K562 (cell line): ENCODE measurements around the gene CNTRL. TPM values are rescaled to one million over a fixed set of nuclear protein-coding genes. Genes with fewer than 3 reads are reported as not detected.
A peak's percentile ranks its signal among the peaks of the same experiment; 100 is the strongest.

Experiments used
- BACH1 ChIP-seq: fragments of 200-800 bp; sonication (Bioruptor generic); IDR thresholded peaks from 2 replicates; pipeline ENCODE4 v1.6.1; 2016; ENCODE audit warnings: missing genetic modification characterization, missing compliant biosample characterization
- BHLHE40 ChIP-seq: IDR thresholded peaks from 2 replicates; pipeline ENCODE4 v1.6.1; 2011; ENCODE audit warnings: low read length, improper control_type of control experiment
- CTBP1 ChIP-seq: fragments of 450-650 bp; IDR thresholded peaks from 2 replicates; pipeline ENCODE4 v1.6.1; 2016; ENCODE audit warnings: borderline replicate concordance
- DMBX1 ChIP-seq: fragments of 250-450 bp; sonication (Bioruptor Pico); IDR thresholded peaks from 2 replicates; pipeline ENCODE4 v1.8.0; 2022; ENCODE audit warnings: inconsistent platforms, mild to moderate bottlenecking, moderate library complexity, borderline replicate concordance
- KAT8 ChIP-seq: fragments of 450-650 bp; IDR thresholded peaks from 2 replicates; pipeline ENCODE4 v1.6.1; 2016; ENCODE audit warnings: low read depth, mild to moderate bottlenecking
- KLF13 ChIP-seq: fragments of 450-650 bp; IDR thresholded peaks from 2 replicates; pipeline ENCODE4 v1.6.1; 2016; ENCODE audit warnings: missing genetic modification characterization, low read depth, mild to moderate bottlenecking, missing compliant biosample characterization, moderate library complexity, borderline replicate concordance
- NFE2 ChIP-seq: IDR thresholded peaks from 2 replicates; pipeline ENCODE4 v1.6.1; 2014; ENCODE audit warnings: antibody characterized with exemption, low read depth
- NFIX ChIP-seq: fragments of 250-450 bp; sonication (Bioruptor Pico); IDR thresholded peaks from 2 replicates; pipeline ENCODE4 v1.4.0; 2020; ENCODE audit warnings: low read depth, mild to moderate bottlenecking, moderate library complexity
- NR1H2 ChIP-seq: sonication (generic); formaldehyde crosslinking; IDR thresholded peaks from 2 replicates; pipeline ENCODE4 v1.4.0; 2020; ENCODE audit warnings: mild to moderate bottlenecking, missing genetic modification reagents
- NR2C1 ChIP-seq, 2 experiments: fragments of 450-650 bp; IDR thresholded peaks; 2 replicates each; pipeline ENCODE4 v1.6.1; 2017; ENCODE audit warnings: mild to moderate bottlenecking in 2 of 2, antibody characterized with exemption in 1 of 2, inconsistent platforms in 1 of 2, missing compliant biosample characterization in 1 of 2, missing genetic modification characterization in 1 of 2
- NR2C2 ChIP-seq, 2 experiments: fragments of 200-800 bp in 1 of 2; sonication (Bioruptor generic) in 1 of 2; sonication (generic) in 1 of 2; formaldehyde crosslinking in 1 of 2; IDR thresholded peaks; 2 replicates each; pipeline versions ENCODE4 v1.6.1 to v1.8.0; 2016 to 2022; ENCODE audit warnings: mild to moderate bottlenecking in 1 of 2, missing compliant biosample characterization in 1 of 2, missing genetic modification characterization in 1 of 2, missing genetic modification reagents in 1 of 2
- NR4A1 ChIP-seq, 2 experiments: fragments of 250-450 bp in 1 of 2; fragments of 450-650 bp in 1 of 2; sonication (Bioruptor Pico) in 1 of 2; IDR thresholded peaks; 2 replicates each; pipeline versions ENCODE4 v1.4.0 to v1.6.1; 2016 to 2020; ENCODE audit warnings: mild to moderate bottlenecking in 2 of 2, missing compliant biosample characterization in 1 of 2, missing genetic modification characterization in 1 of 2, moderate library complexity in 1 of 2
- PTRF ChIP-seq: fragments of 450-650 bp; IDR thresholded peaks from 2 replicates; pipeline ENCODE4 v1.6.1; 2016; ENCODE audit warnings: mild to moderate bottlenecking, missing genetic modification characterization, missing compliant biosample characterization
- SRSF9 ChIP-seq: fragments of 200-400 bp; formaldehyde crosslinking; IDR thresholded peaks from 2 replicates; pipeline ENCODE4 v1.6.1; 2017; ENCODE audit warnings: low read depth, low read length, borderline replicate concordance
- ZNF175 ChIP-seq: fragments of 200-800 bp; sonication (Bioruptor generic); IDR thresholded peaks from 2 replicates; pipeline ENCODE4 v1.6.1; 2016; ENCODE audit warnings: low read depth, mild to moderate bottlenecking, missing genetic modification characterization, missing compliant biosample characterization
- ZNF354B ChIP-seq: fragments of 250-450 bp; sonication (Bioruptor Pico); IDR thresholded peaks from 2 replicates; pipeline ENCODE4 v1.4.0; 2020
- ZNF584 ChIP-seq: fragments of 200-800 bp; sonication (Bioruptor generic); IDR thresholded peaks from 2 replicates; pipeline ENCODE4 v1.6.1; 2016; ENCODE audit warnings: low read depth, mild to moderate bottlenecking, missing genetic modification characterization, missing compliant biosample characterization
- ZSCAN29 ChIP-seq: fragments of 450-650 bp; IDR thresholded peaks from 2 replicates; pipeline ENCODE4 v1.6.1; 2017
- polyA plus RNA-seq, 8 experiments: library from polyadenylated mRNA; depleted of rRNA in 4 of 8; stranded (reverse) in 5 of 8; unstranded in 3 of 8; fragments of >200 nt; fragmentation: Nextera tagmentation in 2 of 8; fragmentation: Illumina TruSeq in 1 of 8; extraction: Ambion mirVana in 2 of 8; extraction: Trizol in 1 of 8; gene quantifications; 2 replicates each; pipeline versions ENCODE4 v1.2.1 to v1.2.3, GENCODE V29; 2011 to 2014; ENCODE audit warnings: inconsistent platforms in 1 of 8, missing spikeins in 1 of 8
- total RNA-seq, 7 experiments: library from RNA; depleted of rRNA in 6 of 7; stranded (reverse); fragments of >200 nt in 6 of 7; fragmentation: Illumina TruSeq in 2 of 7; extraction: Trizol in 2 of 7; gene quantifications; 2 replicates each; pipeline versions ENCODE4 v1.2.1 to v1.2.3, GENCODE V29; 2011 to 2021; ENCODE audit warnings: low replicate concordance in 1 of 7
- TF ChIP-seq, protein P1 (sequence below): fragments of 250-450 bp; sonication (Bioruptor Pico); IDR thresholded peaks from 2 replicates; pipeline ENCODE4 v1.4.0; 2020; ENCODE audit warnings: mild to moderate bottlenecking, moderate library complexity
- TF ChIP-seq, protein P2 (sequence below): fragments of 250-450 bp; sonication (Bioruptor Pico); IDR thresholded peaks from 2 replicates; pipeline ENCODE4 v1.8.0; 2022; ENCODE audit warnings: moderate library complexity, mild to moderate bottlenecking, inconsistent platforms
- TF ChIP-seq, protein P3 (sequence below): fragments of 250-450 bp; sonication (Bioruptor Pico); IDR thresholded peaks from 2 replicates; pipeline ENCODE4 v1.8.0; 2021; ENCODE audit warnings: moderate library complexity, mild to moderate bottlenecking, inconsistent platforms
- TF ChIP-seq, protein P4 (sequence below): fragments of 250-450 bp; sonication (Bioruptor Pico); IDR thresholded peaks from 2 replicates; pipeline ENCODE4 v1.8.0; 2021; ENCODE audit warnings: moderate library complexity, mild to moderate bottlenecking, inconsistent platforms

The CNTRL gene
- total and polyA plus RNA-seq, 9 of the 15 experiments (the other 6 are each of a cell fraction or from before 2014, with no cell fraction given) = 9.2 to 28.9 (median 20.5) TPM

DNA sequence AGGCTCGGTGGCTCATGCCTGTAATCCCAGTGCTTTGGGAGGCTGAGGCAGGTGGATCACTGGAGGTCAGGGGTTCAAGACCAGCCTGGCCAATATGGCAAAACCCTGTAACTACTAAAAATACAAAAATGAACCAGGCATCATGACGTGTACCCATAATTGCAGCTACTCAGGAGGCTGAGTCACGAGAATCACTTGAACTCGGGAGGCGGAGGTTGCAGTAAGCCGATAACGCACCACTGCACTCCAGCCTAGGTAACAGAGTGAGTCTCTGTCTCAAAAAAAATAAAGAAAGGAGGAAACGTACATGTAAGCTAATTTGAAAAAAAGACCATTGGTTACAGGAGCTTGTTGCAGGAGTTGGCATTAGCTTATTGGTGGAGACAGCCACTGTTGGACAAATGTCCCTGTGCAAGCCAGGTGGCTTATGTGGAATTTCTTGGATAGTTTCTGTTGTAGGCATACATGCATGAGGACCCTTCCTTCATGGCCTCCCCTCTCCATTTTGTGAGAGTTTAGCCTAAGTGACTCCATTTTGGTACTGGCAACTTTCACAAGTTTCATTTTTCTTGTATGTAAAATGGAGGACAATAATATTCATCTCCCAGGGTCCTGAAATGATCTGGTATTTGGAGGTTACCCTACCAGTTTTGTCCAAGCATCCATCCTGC is 143.7 kb downstream of the CNTRL start (continued):
- TF ChIP-seq, protein P1, sequence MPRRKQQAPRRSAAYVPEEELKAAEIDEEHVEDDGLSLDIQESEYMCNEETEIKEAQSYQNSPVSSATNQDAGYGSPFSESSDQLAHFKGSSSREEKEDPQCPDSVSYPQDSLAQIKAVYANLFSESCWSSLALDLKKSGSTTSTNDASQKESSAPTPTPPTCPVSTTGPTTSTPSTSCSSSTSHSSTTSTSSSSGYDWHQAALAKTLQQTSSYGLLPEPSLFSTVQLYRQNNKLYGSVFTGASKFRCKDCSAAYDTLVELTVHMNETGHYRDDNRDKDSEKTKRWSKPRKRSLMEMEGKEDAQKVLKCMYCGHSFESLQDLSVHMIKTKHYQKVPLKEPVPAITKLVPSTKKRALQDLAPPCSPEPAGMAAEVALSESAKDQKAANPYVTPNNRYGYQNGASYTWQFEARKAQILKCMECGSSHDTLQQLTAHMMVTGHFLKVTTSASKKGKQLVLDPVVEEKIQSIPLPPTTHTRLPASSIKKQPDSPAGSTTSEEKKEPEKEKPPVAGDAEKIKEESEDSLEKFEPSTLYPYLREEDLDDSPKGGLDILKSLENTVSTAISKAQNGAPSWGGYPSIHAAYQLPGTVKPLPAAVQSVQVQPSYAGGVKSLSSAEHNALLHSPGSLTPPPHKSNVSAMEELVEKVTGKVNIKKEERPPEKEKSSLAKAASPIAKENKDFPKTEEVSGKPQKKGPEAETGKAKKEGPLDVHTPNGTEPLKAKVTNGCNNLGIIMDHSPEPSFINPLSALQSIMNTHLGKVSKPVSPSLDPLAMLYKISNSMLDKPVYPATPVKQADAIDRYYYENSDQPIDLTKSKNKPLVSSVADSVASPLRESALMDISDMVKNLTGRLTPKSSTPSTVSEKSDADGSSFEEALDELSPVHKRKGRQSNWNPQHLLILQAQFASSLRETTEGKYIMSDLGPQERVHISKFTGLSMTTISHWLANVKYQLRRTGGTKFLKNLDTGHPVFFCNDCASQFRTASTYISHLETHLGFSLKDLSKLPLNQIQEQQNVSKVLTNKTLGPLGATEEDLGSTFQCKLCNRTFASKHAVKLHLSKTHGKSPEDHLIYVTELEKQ = peak; percentile 81
- TF ChIP-seq KAT8 (peak; percentile 43; the same call in 1 of the 2 replicates), BACH1 (tag) (peak; percentile 89), ZSCAN29 (no peak), NR4A1 (CRISPR knock-in tag; IDR thresholded peaks at IDR 0.05) (no peak), NR4A1 (tag; IDR thresholded peaks at IDR 0.05) (peak; percentile 96), BHLHE40 (peak; percentile 66; the same call in 1 of the 2 replicates), KLF13 (tag) (peak; percentile 77), NR2C1 (IDR thresholded peaks at IDR 0.05) (no peak), NR2C1 (tag; IDR thresholded peaks at IDR 0.05) (peak; percentile 90), NFIX (CRISPR knock-in tag) (no peak), ZNF584 (CRISPR knock-in tag) (peak; percentile 75; the same call in 1 of the 2 replicates), NR1H2 (no peak), ZNF175 (CRISPR knock-in tag) (peak; percentile 97), PTRF (tag) (peak; percentile 94), NFE2 (peak; percentile 38; the same call in 1 of the 2 replicates), ZNF354B (CRISPR knock-in tag) (0 out of 2 replicates have a peak, but pooled peaks have one; percentile 27), CTBP1 (no peak), SRSF9 (no peak), DMBX1 (CRISPR knock-in tag) (peak; percentile 97), NR2C2 (CRISPR knock-in tag; IDR thresholded peaks at IDR 0.05) (no peak), NR2C2 (tag; IDR thresholded peaks at IDR 0.05) (peak; percentile 65)
- TF ChIP-seq, protein P2, sequence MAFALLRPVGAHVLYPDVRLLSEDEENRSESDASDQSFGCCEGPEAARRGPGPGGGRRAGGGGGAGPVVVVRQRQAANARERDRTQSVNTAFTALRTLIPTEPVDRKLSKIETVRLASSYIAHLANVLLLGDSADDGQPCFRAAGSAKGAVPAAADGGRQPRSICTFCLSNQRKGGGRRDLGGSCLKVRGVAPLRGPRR = 0 out of 2 replicates have a peak, but pooled peaks have one; percentile 32
- TF ChIP-seq, protein P3, sequence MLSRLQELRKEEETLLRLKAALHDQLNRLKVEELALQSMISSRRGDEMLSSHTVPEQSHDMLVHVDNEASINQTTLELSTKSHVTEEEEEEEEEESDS = no peak
- TF ChIP-seq, protein P4, sequence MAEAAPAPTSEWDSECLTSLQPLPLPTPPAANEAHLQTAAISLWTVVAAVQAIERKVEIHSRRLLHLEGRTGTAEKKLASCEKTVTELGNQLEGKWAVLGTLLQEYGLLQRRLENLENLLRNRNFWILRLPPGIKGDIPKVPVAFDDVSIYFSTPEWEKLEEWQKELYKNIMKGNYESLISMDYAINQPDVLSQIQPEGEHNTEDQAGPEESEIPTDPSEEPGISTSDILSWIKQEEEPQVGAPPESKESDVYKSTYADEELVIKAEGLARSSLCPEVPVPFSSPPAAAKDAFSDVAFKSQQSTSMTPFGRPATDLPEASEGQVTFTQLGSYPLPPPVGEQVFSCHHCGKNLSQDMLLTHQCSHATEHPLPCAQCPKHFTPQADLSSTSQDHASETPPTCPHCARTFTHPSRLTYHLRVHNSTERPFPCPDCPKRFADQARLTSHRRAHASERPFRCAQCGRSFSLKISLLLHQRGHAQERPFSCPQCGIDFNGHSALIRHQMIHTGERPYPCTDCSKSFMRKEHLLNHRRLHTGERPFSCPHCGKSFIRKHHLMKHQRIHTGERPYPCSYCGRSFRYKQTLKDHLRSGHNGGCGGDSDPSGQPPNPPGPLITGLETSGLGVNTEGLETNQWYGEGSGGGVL (CRISPR knock-in tag) = peak; percentile 72
